Caco-2 (cell line): ENCODE measurements around the gene PKD2L1. TPM values are rescaled to one million over a fixed set of nuclear protein-coding genes. Genes with fewer than 3 reads are reported as not detected.

Experiments
- BruUV-seq: library from RNA; stranded (reverse); fragments of 400-500 nt; replicated peaks from 2 replicates; lab custom pipeline; 2021; lab: Mats Ljungman, UMichigan
- CTCF ChIA-PET: fragments of 300-600 bp; sonication (Branson Sonifier 250); formaldehyde crosslinking; loops from one replicate; lab custom pipeline; 2022; ENCODE audit warnings: antibody characterized with exemption; lab: Charles Lee
- POLR2A ChIA-PET: fragments of 300-600 bp; sonication (Branson Sonifier 250); formaldehyde crosslinking; loops from one replicate; lab custom pipeline; 2022; ENCODE audit warnings: antibody characterized with exemption; lab: Charles Lee
- DNase-seq, 2 experiments: peaks; one replicate each; pipeline versions ENCODE4 v3.0.0 to v3.0.0-alpha.2; 2020 to 2022
- H3K27me3 ChIP-seq: replicated peaks from 2 replicates; pipeline ENCODE4 v1.6.0; 2011; ENCODE audit warnings: low read length; ENCODE audit not compliant: control insufficient read depth, insufficient read depth
- H3K36me3 ChIP-seq: 2 replicates; pipeline ENCODE4 v1.5.1; 2011; ENCODE audit warnings: low read length; ENCODE audit not compliant: control insufficient read depth, insufficient read depth
- H3K4me1 ChIP-seq: fragments of 250-450 bp; sonication (Bioruptor Pico); 2 replicates; pipeline ENCODE4 v1.5.1; 2020; ENCODE audit warnings: mild to moderate bottlenecking
- H3K4me3 ChIP-seq: 2 replicates; pipeline ENCODE4 v1.5.1; 2011; ENCODE audit warnings: low read depth, mild to moderate bottlenecking, control low read depth, low read length
- H3K9me3 ChIP-seq: fragments of 250-450 bp; sonication (Bioruptor Pico); 2 replicates; pipeline ENCODE4 v1.5.1; 2020; ENCODE audit warnings: mild to moderate bottlenecking, moderate library complexity
- H3K27ac Mint-ChIP-seq: one replicate; pipeline ENCODE4 v1.8.0; 2022; ENCODE audit warnings: mixed read lengths; ENCODE audit not compliant: unreplicated experiment
- H3K27me3 Mint-ChIP-seq: one replicate; pipeline ENCODE4 v1.8.0; 2022; ENCODE audit warnings: mixed read lengths; ENCODE audit not compliant: insufficient read depth, unreplicated experiment
- H3K36me3 Mint-ChIP-seq: one replicate; pipeline ENCODE4 v1.8.0; 2022; ENCODE audit warnings: mild to moderate bottlenecking, mixed read lengths; ENCODE audit not compliant: insufficient read depth, unreplicated experiment
- H3K4me1 Mint-ChIP-seq: one replicate; pipeline ENCODE4 v1.8.0; 2022; ENCODE audit warnings: low read depth, mixed read lengths; ENCODE audit not compliant: unreplicated experiment
- H3K4me3 Mint-ChIP-seq: one replicate; pipeline ENCODE4 v1.8.0; 2022; ENCODE audit warnings: mild to moderate bottlenecking, moderate library complexity, mixed read lengths; ENCODE audit not compliant: unreplicated experiment
- H3K9me3 Mint-ChIP-seq: one replicate; pipeline ENCODE4 v1.8.0; 2022; ENCODE audit warnings: mixed read lengths; ENCODE audit not compliant: unreplicated experiment
- intact Hi-C: fragments of 100-400 bp; cut with micrococcal nuclease; formaldehyde crosslinking; loops from one replicate; pipeline ENCODE4 v1.10.0; 2022; ENCODE audit not compliant: unreplicated experiment
- total RNA-seq: library from RNA; stranded (reverse); gene quantifications from 2 replicates; pipeline ENCODE4 v1.2.3, GENCODE V29; 2022
- TF ChIP-seq, protein P1 (sequence below), 2 experiments: fragments of 200-600 bp in 1 of 2; IDR thresholded peaks; 1 replicate in 1 of 2; 2 replicates in 1 of 2; pipeline versions ENCODE4 v1.5.1 to v1.8.0; 2011 to 2022; ENCODE audit warnings: antibody characterized with exemption in 1 of 2, control low read depth in 1 of 2, inconsistent platforms in 1 of 2, low read depth in 1 of 2, low read length in 1 of 2, mild to moderate bottlenecking in 1 of 2, moderate library complexity in 1 of 2; ENCODE audit not compliant: insufficient read depth in 1 of 2, severe bottlenecking in 1 of 2, unreplicated experiment in 1 of 2

Gene PKD2L1
- total RNA-seq, 1 experiment from 2014 or later: not detected

DNA sequence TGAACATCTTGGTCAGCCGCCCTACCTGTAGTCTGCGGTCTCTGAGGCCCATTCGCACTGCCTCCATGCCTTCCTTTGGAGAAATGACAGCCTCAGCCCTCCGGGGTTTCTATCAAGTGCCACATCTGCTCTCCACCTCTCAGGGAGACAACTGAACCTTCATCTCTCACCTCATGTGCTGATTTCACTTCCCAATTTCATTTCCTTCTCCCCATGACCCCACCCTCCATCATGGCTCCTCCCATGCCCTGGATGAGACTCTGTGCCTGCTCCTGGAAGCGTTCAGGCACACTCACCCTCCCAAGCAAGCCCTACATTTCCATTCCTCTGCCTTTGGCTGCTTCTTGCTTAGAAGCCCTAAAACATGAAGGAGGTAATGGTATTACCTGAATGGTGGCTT lies 9.2 kb upstream of the PKD2L1 start:
- intact Hi-C loops: loop anchor here (2.0 kb wide), 1 partner anchor 36 kb away; no protein-coding TSS in a partner anchor
- Mint-ChIP-seq H3K4me3 (no peak overlapping the region), H3K4me1 (peaks cover 22% of the 10 kb centered on the region), H3K27me3 (no peaks in the 10 kb centered on the region), H3K27ac (no peak overlapping the region), H3K9me3 (no peaks in the 10 kb centered on the region), H3K36me3 (no peaks in the 10 kb centered on the region)
- no peaks in the 10 kb centered on the region for H3K36me3 ChIP-seq
- TF ChIP-seq, protein P1, sequence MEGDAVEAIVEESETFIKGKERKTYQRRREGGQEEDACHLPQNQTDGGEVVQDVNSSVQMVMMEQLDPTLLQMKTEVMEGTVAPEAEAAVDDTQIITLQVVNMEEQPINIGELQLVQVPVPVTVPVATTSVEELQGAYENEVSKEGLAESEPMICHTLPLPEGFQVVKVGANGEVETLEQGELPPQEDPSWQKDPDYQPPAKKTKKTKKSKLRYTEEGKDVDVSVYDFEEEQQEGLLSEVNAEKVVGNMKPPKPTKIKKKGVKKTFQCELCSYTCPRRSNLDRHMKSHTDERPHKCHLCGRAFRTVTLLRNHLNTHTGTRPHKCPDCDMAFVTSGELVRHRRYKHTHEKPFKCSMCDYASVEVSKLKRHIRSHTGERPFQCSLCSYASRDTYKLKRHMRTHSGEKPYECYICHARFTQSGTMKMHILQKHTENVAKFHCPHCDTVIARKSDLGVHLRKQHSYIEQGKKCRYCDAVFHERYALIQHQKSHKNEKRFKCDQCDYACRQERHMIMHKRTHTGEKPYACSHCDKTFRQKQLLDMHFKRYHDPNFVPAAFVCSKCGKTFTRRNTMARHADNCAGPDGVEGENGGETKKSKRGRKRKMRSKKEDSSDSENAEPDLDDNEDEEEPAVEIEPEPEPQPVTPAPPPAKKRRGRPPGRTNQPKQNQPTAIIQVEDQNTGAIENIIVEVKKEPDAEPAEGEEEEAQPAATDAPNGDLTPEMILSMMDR (IDR thresholded peaks at IDR 0.05; ENCODE audit: insufficient read depth in 1 of 2, low read depth in 1 of 2, low read length in 1 of 2, severe bottlenecking in 1 of 2, unreplicated experiment in 1 of 2): no peak
- no peak overlapping the region for H3K4me3 ChIP-seq
- CTCF ChIA-PET: interaction anchor here (1.0 kb wide), 1 partner anchor 95 kb away, joined by 3 read pairs; no protein-coding TSS in a partner anchor
- peaks cover 4% of the 10 kb centered on the region for H3K4me1 ChIP-seq
- POLR2A ChIA-PET: no interaction called here
- no TSS peak for BruUV-seq
- no peak for DNase-seq
- no peaks in the 10 kb centered on the region for H3K27me3 ChIP-seq
- no peaks in the 10 kb centered on the region for H3K9me3 ChIP-seq

DNA sequence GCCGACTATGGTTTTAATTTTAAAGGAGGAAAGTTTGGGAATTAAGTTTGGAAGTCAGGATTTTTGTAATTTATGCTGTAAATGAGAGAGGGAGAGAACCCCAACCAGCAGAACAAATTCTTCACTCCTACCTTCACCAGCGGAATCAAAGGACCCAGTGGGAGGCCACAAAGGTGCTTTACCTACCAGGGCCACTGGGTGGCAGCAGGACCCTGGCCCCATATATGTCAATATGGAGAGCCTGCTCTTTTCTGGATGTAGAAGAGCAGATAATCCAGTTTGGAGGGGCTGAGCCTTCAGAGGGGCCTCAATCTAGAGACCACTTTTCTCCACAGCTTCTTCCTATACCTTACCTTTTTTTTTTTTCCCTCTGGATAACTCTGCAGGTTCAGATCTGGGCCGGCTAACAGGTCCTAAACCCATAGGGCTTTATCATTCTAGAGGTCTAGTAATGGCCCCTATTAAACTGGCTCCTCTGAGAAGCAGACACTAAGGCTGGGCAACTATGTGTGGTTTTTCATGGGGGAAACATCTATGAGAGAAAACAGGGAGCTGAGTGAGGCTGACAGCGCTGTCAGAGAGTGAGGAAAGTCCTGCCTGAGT lies 8.5 kb upstream of the PKD2L1 start:
- Histone ChIP-seq H3K9me3 (no peaks in the 10 kb centered on the region), H3K4me3 (no peak overlapping the region), H3K36me3 (no peaks in the 10 kb centered on the region), H3K4me1 (peaks cover 4% of the 10 kb centered on the region), H3K27me3 (no peaks in the 10 kb centered on the region)
- peaks cover 22% of the 10 kb centered on the region for H3K4me1 Mint-ChIP-seq
- intact Hi-C loops: loop anchor here (1.0 to 2.0 kb wide), 3 partner anchors 36 to 170 kb away; no protein-coding TSS in a partner anchor
- ChIA-PET POLR2A (no interaction called here), CTCF (interaction anchor here (1.0 kb wide), 1 partner anchor 95 kb away, joined by 3 read pairs; no protein-coding TSS in a partner anchor)
- H3K4me3 Mint-ChIP-seq: no peak overlapping the region
- H3K36me3 Mint-ChIP-seq: no peaks in the 10 kb centered on the region
- peaks cover 2% of the 10 kb centered on the region for H3K27me3 Mint-ChIP-seq
- peak; percentile 67 to 83 for DNase-seq
- no peaks in the 10 kb centered on the region for H3K9me3 Mint-ChIP-seq
- no TSS peak for BruUV-seq
- TF ChIP-seq, protein P1 (IDR thresholded peaks at IDR 0.05; ENCODE audit: insufficient read depth in 1 of 2, low read depth in 1 of 2, low read length in 1 of 2, severe bottlenecking in 1 of 2, unreplicated experiment in 1 of 2): peak; percentile 95 to 96
- no peak overlapping the region for H3K27ac Mint-ChIP-seq

DNA sequence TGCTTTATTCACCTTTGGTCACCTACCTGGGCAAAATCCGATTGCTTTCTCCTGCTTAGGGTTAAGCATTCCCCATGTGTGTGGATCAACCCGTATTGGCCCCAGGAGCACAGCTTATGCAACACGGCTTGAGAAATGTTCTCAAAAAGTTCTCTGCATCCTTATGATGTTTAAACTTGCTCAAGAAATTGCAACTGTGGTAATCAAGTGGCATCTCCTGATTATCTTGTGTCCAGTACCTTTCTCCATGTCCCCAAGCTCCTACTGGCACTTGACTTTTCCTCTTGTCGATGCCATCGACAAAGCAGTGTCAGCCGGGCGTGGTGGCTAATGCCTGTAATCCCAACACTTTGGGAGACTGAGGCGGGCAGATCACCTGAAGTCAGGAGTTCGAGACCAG lies 4.7 kb upstream of the PKD2L1 start:
- peaks cover 15% of the 10 kb centered on the region for H3K27me3 Mint-ChIP-seq
- TF ChIP-seq, protein P1 (IDR thresholded peaks at IDR 0.05; ENCODE audit: insufficient read depth in 1 of 2, low read depth in 1 of 2, low read length in 1 of 2, severe bottlenecking in 1 of 2, unreplicated experiment in 1 of 2): no peak
- H3K9me3 Mint-ChIP-seq: no peaks in the 10 kb centered on the region
- ChIA-PET POLR2A (interaction anchor here (1.0 kb wide), 1 partner anchor 201 kb away, joined by 5 read pairs; the partner anchor contains the start of gene HIF1AN), CTCF (interaction anchor here (0.7 kb wide), 1 partner anchor 12 kb away, joined by 4 read pairs; the partner anchor contains the start of gene SCD)
- no peaks in the 10 kb centered on the region for H3K36me3 ChIP-seq
- DNase-seq: no peak
- H3K4me1 ChIP-seq: no peaks in the 10 kb centered on the region
- no peaks in the 10 kb centered on the region; the same call in 1 of the 2 replicates for H3K27me3 ChIP-seq
- H3K9me3 ChIP-seq: no peaks in the 10 kb centered on the region
- BruUV-seq: no TSS peak
- H3K4me3 Mint-ChIP-seq: no peak overlapping the region
- no peak overlapping the region for H3K27ac Mint-ChIP-seq
- intact Hi-C loops: no loop called here
- H3K4me1 Mint-ChIP-seq: no peaks in the 10 kb centered on the region
- no peaks in the 10 kb centered on the region for H3K36me3 Mint-ChIP-seq
- H3K4me3 ChIP-seq: no peak overlapping the region
